Thymus (tissue), 11 donors: ENCODE data around the gene GRB10. TPM values are rescaled to one million over a fixed set of nuclear protein-coding genes. Genes with fewer than 3 reads are reported as not detected.
A peak's percentile ranks its signal among the peaks of the same experiment; 100 is the strongest.

Experiments used
- DNase-seq, 9 donors: peaks; one replicate each; pipeline ENCODE4 v3.0.0-alpha.2; 2013; ENCODE audit warnings: low spot score in 9 of 9, low read depth in 6 of 9, missing footprints in 1 of 9
- H3K27ac ChIP-seq, 2 donors: one replicate each; pipeline ENCODE4 v1.5.1; 2013; ENCODE audit warnings: control low read depth in 1 of 2, low read depth in 1 of 2, low read length in 1 of 2, mild to moderate bottlenecking in 1 of 2, moderate library complexity in 1 of 2
- H3K27me3 ChIP-seq, 2 donors: one replicate each; pipeline ENCODE4 v1.5.1; 2013; ENCODE audit warnings: low read length in 1 of 2; ENCODE audit not compliant: control insufficient read depth in 2 of 2, insufficient read depth in 1 of 2
- H3K36me3 ChIP-seq, 2 donors: one replicate each; pipeline ENCODE4 v1.5.1; 2013; ENCODE audit warnings: low read length in 1 of 2, mild to moderate bottlenecking in 1 of 2, moderate library complexity in 1 of 2; ENCODE audit not compliant: control insufficient read depth in 2 of 2, insufficient read depth in 2 of 2
- H3K4me1 ChIP-seq, 2 donors: one replicate each; pipeline ENCODE4 v1.5.1; 2013; ENCODE audit warnings: low read length in 2 of 2; ENCODE audit not compliant: control insufficient read depth in 2 of 2, insufficient read depth in 2 of 2
- H3K4me3 ChIP-seq, 2 donors: one replicate each; pipeline ENCODE4 v1.5.1; 2013; ENCODE audit warnings: low read length in 2 of 2, control low read depth in 1 of 2, mild to moderate bottlenecking in 1 of 2
- H3K9me3 ChIP-seq, 2 donors: one replicate each; pipeline ENCODE4 v1.5.1; 2013; ENCODE audit warnings: low read length in 1 of 2, mild to moderate bottlenecking in 1 of 2; ENCODE audit not compliant: control insufficient read depth in 2 of 2, insufficient read depth in 1 of 2
- WGBS: extraction: QIAGEN DNeasy Blood & Tissue Kit; methylation state at CpG from one replicate; pipeline ENCODE4 v1.1.7; 2013; 5-methylcytosine and 5-hydroxymethylcytosine counted together
- polyA plus RNA-seq: library from polyadenylated mRNA; stranded (reverse); fragments of 200-250 nt; gene quantifications from one replicate; pipeline ENCODE4 v1.2.3, GENCODE V29; 2013
- total RNA-seq: library from RNA; stranded (reverse); fragments of 120-200 nt; gene quantifications from one replicate; pipeline ENCODE4 v1.2.4, GENCODE V29; 2013
- donor health status: healthy.

Gene GRB10
- total and polyA plus RNA-seq, 2 donors = 2.8 to 7.8 TPM

DNA sequence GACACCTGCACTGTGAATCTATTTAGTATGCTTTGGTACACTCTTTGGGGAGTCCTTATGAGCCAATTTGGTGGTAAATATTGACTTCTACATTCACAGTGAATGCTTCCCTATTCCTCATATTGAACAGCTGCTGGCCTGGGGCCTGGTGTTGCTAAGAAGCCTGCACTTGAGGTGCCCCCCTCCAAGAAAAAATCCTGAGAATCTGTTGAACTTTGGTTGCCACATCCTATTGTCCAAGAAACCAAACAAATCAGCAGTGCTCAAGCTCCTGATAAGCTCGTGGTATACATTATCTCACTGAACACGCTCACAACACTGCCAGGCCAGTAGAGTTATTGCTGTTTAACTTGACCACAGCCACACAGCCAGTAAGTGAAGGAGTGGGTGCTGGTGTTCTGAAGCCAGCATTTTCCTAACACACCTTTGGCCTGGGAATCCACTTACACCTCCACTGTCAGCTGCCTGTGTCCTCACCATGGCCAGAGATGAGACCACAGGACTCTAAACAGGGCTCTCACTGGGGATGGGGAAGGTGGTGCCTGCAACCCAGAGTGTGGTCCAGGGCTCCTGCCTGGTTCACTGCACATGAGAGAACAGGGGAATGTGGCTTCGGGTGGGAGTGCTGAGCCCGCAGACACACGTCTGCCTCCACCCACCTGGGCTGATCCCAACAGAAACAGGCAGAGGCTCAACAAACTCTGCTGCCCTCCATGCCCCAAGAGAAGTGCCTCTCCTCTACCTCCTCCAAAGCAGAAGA is 224.2 kb downstream of the GRB10 start:
- no peak for DNase-seq
- H3K9me3 ChIP-seq = no peaks in the 10 kb centered on the region
- peaks cover 0 to 10% of the 10 kb centered on the region in 2 donors for H3K27me3 ChIP-seq

DNA sequence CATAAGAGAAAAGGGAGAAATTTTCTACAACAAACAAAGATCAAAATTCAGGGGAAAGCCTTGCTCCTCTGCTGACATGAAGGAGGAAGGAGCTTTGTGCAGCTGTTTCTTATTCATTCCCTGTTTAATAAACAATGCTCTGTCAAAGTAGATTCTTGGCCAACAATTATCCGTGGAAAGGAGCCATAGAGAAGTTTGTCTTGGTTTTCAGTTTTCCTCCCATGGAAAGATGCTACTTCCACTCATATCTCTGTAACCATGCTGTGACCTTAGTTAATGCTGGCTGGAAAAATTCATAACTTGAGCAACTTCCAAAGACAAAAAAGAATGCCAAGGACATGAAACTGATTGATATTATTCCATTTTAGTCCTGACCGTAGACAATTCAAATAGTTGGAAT is 225.6 kb downstream of the GRB10 start:
- H3K4me1 ChIP-seq = no peaks in the 10 kb centered on the region
- H3K36me3 ChIP-seq = no peaks in the 10 kb centered on the region
- DNase-seq = no peak
- no peaks in the 10 kb centered on the region for H3K9me3 ChIP-seq
- 74% methylated on average over 2 of the region's 2 CpGs for whole genome bisulfite sequencing
- H3K27ac ChIP-seq = no peak overlapping the region
- no peak overlapping the region for H3K4me3 ChIP-seq
- H3K27me3 ChIP-seq = peaks cover 0 to 10% of the 10 kb centered on the region in 2 donors

More for the DNA sequence above, 224.2 kb downstream of the GRB10 start:
- Histone ChIP-seq H3K4me3 (no peak overlapping the region), H3K27ac (no peak overlapping the region), H3K36me3 (no peaks in the 10 kb centered on the region), H3K4me1 (no peaks in the 10 kb centered on the region)
- 71% methylated on average over 5 of the region's 5 CpGs for WGBS

DNA sequence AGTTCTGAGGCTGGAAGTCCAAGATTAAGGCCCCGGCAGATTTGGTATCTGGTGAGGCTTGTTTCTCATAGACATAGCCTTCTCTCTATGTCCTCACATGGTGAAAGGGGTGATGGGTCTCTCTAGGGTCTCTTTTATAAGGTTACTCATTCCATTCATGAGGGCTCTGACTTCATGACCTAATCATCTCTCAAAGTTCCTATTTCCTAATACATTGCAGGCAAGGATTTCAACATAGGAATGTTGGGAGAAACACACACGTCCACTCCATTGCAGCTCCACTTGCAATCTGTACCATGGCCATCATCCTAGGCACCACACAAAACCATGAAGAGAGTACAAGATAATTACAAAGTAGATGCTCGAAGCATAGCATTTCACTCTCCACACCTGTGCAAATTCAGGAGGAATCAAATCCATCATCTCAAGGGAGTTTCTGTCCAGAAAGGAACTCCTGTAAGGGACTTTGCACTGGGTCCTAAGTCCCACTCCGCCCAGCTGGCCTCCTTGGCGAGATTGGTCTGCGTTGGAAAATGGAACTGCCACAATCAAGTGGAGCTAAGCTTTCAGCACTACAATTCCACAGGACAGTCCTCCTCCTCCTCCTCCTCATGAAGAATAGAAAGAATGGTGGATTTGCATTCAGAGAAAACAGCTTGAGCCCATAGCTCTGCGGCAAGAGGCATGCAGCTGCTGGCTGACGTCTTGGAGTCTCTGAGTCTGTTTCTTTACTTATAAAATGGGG is 226.3 kb downstream of the GRB10 start:
- Histone ChIP-seq H3K9me3 (no peaks in the 10 kb centered on the region), H3K27ac (no peak overlapping the region), H3K36me3 (no peaks in the 10 kb centered on the region), H3K4me1 (no peaks in the 10 kb centered on the region), H3K27me3 (peaks cover 0 to 10% of the 10 kb centered on the region in 2 donors), H3K4me3 (no peak overlapping the region)
- WGBS = 88% methylated on average over 8 of the region's 8 CpGs
- DNase-seq = no peak

DNA sequence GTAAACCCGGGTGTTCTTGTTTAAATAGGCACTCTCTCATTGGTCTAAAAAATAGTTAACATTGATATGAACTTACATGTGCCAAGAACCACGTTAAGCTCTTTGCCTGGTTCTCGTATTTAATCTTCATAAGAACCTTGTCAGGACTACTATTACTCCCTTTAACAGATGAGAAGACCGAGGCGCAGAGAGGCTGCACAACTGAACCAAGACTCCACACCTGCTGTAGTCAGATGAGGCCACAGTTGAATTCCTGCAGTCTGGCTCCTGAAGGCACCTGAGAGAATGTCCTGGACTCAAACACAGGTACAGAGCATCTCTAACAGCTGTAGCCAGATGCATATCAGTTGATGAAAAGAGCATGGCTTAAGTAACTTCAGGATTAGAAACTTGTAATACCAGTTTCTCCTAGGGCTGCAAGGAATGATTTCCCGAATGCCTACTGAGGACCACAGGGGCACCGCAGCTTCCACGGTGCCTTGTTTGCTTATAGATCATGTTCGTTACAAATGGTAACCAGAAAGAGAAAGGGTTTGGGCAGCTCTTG is 227.0 kb downstream of the GRB10 start:
- Histone ChIP-seq H3K36me3 (no peaks in the 10 kb centered on the region), H3K27me3 (peaks cover 0 to 8% of the 10 kb centered on the region in 2 donors), H3K4me1 (no peaks in the 10 kb centered on the region), H3K9me3 (no peaks in the 10 kb centered on the region), H3K4me3 (no peak overlapping the region), H3K27ac (no peak overlapping the region)
- no peak for DNase-seq
- WGBS = 95% methylated on average over 9 of the region's 9 CpGs

DNA sequence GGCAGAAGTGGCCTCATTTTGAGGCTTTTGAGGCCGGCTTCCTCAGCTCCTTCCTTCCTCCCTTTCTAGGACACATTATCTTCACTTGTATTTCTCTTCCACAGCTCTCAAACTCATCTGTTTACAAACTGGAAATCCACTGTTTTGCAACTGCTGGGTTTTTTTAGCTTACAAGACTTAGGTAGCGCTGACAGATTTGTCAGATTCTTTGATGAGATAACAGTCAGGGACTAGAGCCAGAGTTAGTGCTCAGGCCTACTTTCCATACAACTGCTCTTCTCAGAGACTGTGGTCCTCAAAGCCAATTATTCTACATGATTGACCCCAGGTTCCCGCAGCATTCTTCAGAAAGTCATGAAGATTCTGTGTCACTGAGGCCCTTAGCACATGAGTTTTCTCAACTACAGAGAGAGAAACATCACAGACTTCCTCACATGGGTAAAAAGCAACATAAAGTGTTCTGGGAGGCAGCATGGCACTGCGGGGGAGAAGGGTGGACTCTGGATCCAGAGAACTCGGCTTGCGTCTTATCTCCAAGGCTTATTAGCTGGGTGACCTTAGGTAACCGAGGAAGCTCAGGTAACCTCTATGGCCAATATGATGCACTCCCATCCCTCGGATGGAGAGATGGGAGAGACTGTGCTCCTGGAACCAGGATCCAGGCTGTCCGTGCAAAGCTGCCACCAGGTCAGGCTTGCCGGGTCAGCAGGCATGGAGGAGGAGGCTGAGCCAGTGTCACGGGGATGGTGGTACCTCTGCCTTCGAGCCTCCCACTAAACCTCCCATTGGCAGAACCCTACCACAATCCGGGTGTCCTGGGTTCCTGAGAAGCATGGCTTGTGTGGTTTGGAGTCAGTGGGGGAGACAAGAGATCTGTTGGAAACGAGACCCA is 228.0 kb downstream of the GRB10 start:
- no peak for DNase-seq
- 87% methylated on average over 14 of the region's 14 CpGs for WGBS
- Histone ChIP-seq H3K9me3 (no peaks in the 10 kb centered on the region), H3K4me1 (no peaks in the 10 kb centered on the region), H3K4me3 (no peak overlapping the region), H3K27me3 (peaks cover 0 to 8% of the 10 kb centered on the region in 2 donors), H3K27ac (no peak overlapping the region), H3K36me3 (no peaks in the 10 kb centered on the region)

DNA sequence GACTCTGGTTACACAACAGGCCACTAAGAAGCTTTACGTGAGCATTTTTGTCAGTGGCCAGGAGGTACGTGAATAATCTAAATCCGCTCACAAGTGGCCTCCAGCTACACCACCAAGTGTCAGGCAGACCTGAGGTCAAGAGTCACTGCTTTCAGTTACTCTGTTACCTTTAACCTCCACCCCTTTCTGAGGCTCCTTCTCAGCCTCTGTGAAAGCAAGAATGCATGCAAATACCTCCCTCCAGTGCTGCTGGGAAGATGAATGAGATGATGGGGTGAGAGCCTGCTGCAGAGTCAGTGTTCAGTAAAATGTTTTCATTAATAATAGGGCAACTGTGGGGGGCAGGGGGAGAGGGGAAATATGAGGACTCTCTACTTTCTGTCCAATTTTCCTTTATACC is 228.7 kb downstream of the GRB10 start:
- Histone ChIP-seq H3K27ac (no peak overlapping the region), H3K9me3 (no peaks in the 10 kb centered on the region), H3K4me3 (no peak overlapping the region), H3K36me3 (no peaks in the 10 kb centered on the region), H3K27me3 (peaks cover 0 to 5% of the 10 kb centered on the region in 2 donors), H3K4me1 (no peaks in the 10 kb centered on the region)
- no peak for DNase-seq
- 61% methylated on average over 3 of the region's 3 CpGs for WGBS

DNA sequence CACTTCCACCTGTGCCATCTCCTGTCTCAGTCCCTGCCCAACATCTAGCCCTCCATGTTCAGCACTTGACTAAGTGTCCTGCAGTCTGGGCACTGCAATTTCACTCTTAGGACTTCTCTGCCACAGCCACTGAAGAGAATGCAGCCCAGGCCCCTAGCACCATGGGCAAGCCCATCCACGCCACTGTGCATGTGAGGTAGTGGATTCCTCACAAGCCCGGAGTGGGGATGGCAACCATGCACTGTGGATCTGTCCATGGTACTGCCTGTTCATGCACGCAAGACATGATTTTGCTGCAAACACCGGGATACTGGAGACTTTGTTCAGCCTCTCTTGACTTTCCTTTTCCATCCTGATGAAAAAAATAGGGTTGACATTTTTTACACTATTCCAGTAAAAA is 229.8 kb downstream of the GRB10 start:
- Histone ChIP-seq H3K27me3 (peaks cover 0 to 2% of the 10 kb centered on the region in 2 donors), H3K9me3 (no peaks in the 10 kb centered on the region), H3K27ac (no peak overlapping the region), H3K36me3 (no peaks in the 10 kb centered on the region), H3K4me1 (no peaks in the 10 kb centered on the region), H3K4me3 (no peak overlapping the region)
- peak in 3 of 9 donors; percentile 9 to 35 (median 29) for DNase-seq
- WGBS = 67% methylated on average over 4 of the region's 4 CpGs

DNA sequence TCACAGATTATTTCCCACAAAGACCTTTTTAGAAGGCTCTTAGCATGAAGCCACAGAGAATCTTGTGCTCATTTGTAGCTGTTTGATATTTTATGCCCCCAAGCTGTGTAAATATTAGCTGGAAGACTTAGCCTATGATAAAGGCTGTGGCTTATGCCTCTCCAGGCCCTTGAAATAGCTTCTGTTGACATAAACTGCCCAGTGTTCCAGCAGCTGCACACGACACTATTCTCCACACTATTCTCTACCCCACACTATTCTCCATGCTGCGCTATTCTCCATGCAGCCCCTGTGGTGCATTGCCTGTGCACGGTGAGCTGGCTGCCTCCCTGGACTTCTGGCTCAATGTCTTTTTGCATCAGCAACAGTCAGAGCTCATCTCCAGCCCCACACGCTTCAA is 230.6 kb downstream of the GRB10 start:
- H3K4me1 ChIP-seq = no peaks in the 10 kb centered on the region
- no peak overlapping the region for H3K4me3 ChIP-seq
- H3K9me3 ChIP-seq = no peaks in the 10 kb centered on the region
- H3K27me3 ChIP-seq = peaks cover 0 to 2% of the 10 kb centered on the region in 2 donors
- no peak for DNase-seq
- no peaks in the 10 kb centered on the region for H3K36me3 ChIP-seq
- H3K27ac ChIP-seq = no peak overlapping the region
- WGBS = 84% methylated on average over 4 of the region's 4 CpGs
